Measurements from ENCODE around the gene IFI44L. TPM values are rescaled to one million over a fixed set of nuclear protein-coding genes. Genes with fewer than 3 reads are reported as not detected.

Gene IFI44L
- polyA plus RNA-seq, 1 donor (not counting 4 experiments of a cell fraction or from before 2014, with no cell fraction given): 34.8 TPM

- peak overlapping the region; percentile 36 for H3K9ac ChIP-seq (ENCODE audit: control insufficient read depth, extremely low read depth, insufficient read depth, low read length)
- H2AFZ ChIP-seq (ENCODE audit: control insufficient read depth, low read length): peak overlapping the region; percentile 74
- H3K4me3 ChIP-seq (ENCODE audit: control insufficient read depth in 2 of 3, extremely low read depth in 1 of 3, insufficient read depth in 2 of 3, low read depth in 1 of 3, low read length in 3 of 3): peak overlapping the region in 1 of 3 experiments; percentile 22
- DNase-seq (ENCODE audit: low read depth, low spot score): no peak
- no peaks in the 10 kb centered on the region for H3K27me3 ChIP-seq (ENCODE audit: control insufficient read depth, extremely low read depth, insufficient read depth, low read length)
- H3K9me1 ChIP-seq (ENCODE audit: control insufficient read depth, extremely low read depth, insufficient read depth, low read length): no peaks in the 10 kb centered on the region
- no peaks in the 10 kb centered on the region for H3K79me2 ChIP-seq (ENCODE audit: control insufficient read depth, insufficient read depth, low read length)
- peak overlapping the region; percentile 26 for H3K4me2 ChIP-seq (ENCODE audit: control insufficient read depth, extremely low read depth, insufficient read depth, low read depth, low read length)
- no peaks in the 10 kb centered on the region for H3K36me3 ChIP-seq (ENCODE audit: control insufficient read depth in 2 of 2, extremely low read depth in 1 of 2, insufficient read depth in 2 of 2, low read length in 2 of 2)
- no peak overlapping the region for H3K27ac ChIP-seq (ENCODE audit: control insufficient read depth, insufficient read depth, low read length)
- no peaks in the 10 kb centered on the region for H4K20me1 ChIP-seq (ENCODE audit: control insufficient read depth, extremely low read depth, insufficient read depth, low read length)
- TF ChIP-seq CTCF (optimal IDR thresholded peaks at IDR 0.05 in 1 of 3, IDR thresholded peaks at IDR 0.05 in 1 of 3, conservative IDR thresholded peaks at IDR 0.05 in 1 of 3; ENCODE audit: extremely low read depth in 1 of 3, insufficient read depth in 2 of 3, low read length in 3 of 3) (no peak), EZH2 (IDR thresholded peaks at IDR 0.05; ENCODE audit: low read length) (no peak)
- dilution Hi-C loops (cut with MboI; ENCODE audit: extremely low pct_ligation_motif_present, low sequenced_read_pairs): no loop called here
- peaks cover 9% of the 10 kb centered on the region for H3K4me1 ChIP-seq (ENCODE audit: control insufficient read depth, extremely low read depth, insufficient read depth, low read length)
- H3K9me3 ChIP-seq (ENCODE audit: control insufficient read depth, low read depth, low read length): no peaks in the 10 kb centered on the region
- no peak for FAIRE-seq
These were observed 824 bp upstream of the IFI44L start for GRCh38 chr1:78619446-78619802.

- FAIRE-seq: no peak
These were observed 418 bp downstream of the IFI44L start for GRCh38 chr1:78620666-78621065.

More at GRCh38 chr1:78620666-78621065, 418 bp downstream of the IFI44L start:
- Histone ChIP-seq H4K20me1 (ENCODE audit: control insufficient read depth, extremely low read depth, insufficient read depth, low read length) (no peaks in the 10 kb centered on the region), H3K27ac (ENCODE audit: control insufficient read depth, insufficient read depth, low read length) (no peak overlapping the region), H3K9me3 (ENCODE audit: control insufficient read depth, low read depth, low read length) (no peaks in the 10 kb centered on the region), H3K36me3 (ENCODE audit: control insufficient read depth in 2 of 2, extremely low read depth in 1 of 2, insufficient read depth in 2 of 2, low read length in 2 of 2) (no peaks in the 10 kb centered on the region), H3K4me3 (ENCODE audit: control insufficient read depth in 2 of 3, extremely low read depth in 1 of 3, insufficient read depth in 2 of 3, low read depth in 1 of 3, low read length in 3 of 3) (peak overlapping the region in 2 of 3 experiments; percentile 22 to 33), H3K4me1 (ENCODE audit: control insufficient read depth, extremely low read depth, insufficient read depth, low read length) (peaks cover 9% of the 10 kb centered on the region), H3K27me3 (ENCODE audit: control insufficient read depth, extremely low read depth, insufficient read depth, low read length) (no peaks in the 10 kb centered on the region), H3K9me1 (ENCODE audit: control insufficient read depth, extremely low read depth, insufficient read depth, low read length) (no peaks in the 10 kb centered on the region), H3K4me2 (ENCODE audit: control insufficient read depth, extremely low read depth, insufficient read depth, low read depth, low read length) (peak overlapping the region; percentile 26), H3K79me2 (ENCODE audit: control insufficient read depth, insufficient read depth, low read length) (no peaks in the 10 kb centered on the region), H3K9ac (ENCODE audit: control insufficient read depth, extremely low read depth, insufficient read depth, low read length) (no peak overlapping the region), H2AFZ (ENCODE audit: control insufficient read depth, low read length) (peak overlapping the region; percentile 41)
- no peak for DNase-seq (ENCODE audit: low read depth, low spot score)
- TF ChIP-seq CTCF (optimal IDR thresholded peaks at IDR 0.05 in 1 of 3, IDR thresholded peaks at IDR 0.05 in 1 of 3, conservative IDR thresholded peaks at IDR 0.05 in 1 of 3; ENCODE audit: extremely low read depth in 1 of 3, insufficient read depth in 2 of 3, low read length in 3 of 3) (no peak), EZH2 (IDR thresholded peaks at IDR 0.05; ENCODE audit: low read length) (no peak)
- dilution Hi-C loops (cut with MboI; ENCODE audit: extremely low pct_ligation_motif_present, low sequenced_read_pairs): no loop called here
